Glutamatergic neuron (in vitro differentiated cells): ENCODE results near the gene MFNG. TPM values are rescaled to one million over a fixed set of nuclear protein-coding genes. Genes with fewer than 3 reads are reported as not detected.

Experiments used
- DNase-seq: peaks from one replicate; pipeline ENCODE4 v3.0.0; 2022
- H3K27ac Mint-ChIP-seq: one replicate; pipeline ENCODE4 v1.8.0; 2020; ENCODE audit warnings: mild to moderate bottlenecking, mixed read lengths, inconsistent platforms; ENCODE audit not compliant: unreplicated experiment
- H3K27me3 Mint-ChIP-seq: one replicate; pipeline ENCODE4 v1.8.0; 2020; ENCODE audit warnings: mild to moderate bottlenecking, moderate library complexity, mixed read lengths, inconsistent platforms; ENCODE audit not compliant: unreplicated experiment
- H3K36me3 Mint-ChIP-seq: one replicate; pipeline ENCODE4 v1.8.0; 2020; ENCODE audit warnings: mild to moderate bottlenecking, mixed read lengths, inconsistent platforms; ENCODE audit not compliant: unreplicated experiment
- H3K4me1 Mint-ChIP-seq: one replicate; pipeline ENCODE4 v1.8.0; 2020; ENCODE audit warnings: mild to moderate bottlenecking, low read depth, mixed read lengths, inconsistent platforms; ENCODE audit not compliant: unreplicated experiment
- H3K4me3 Mint-ChIP-seq: one replicate; pipeline ENCODE4 v1.8.0; 2020; ENCODE audit warnings: mild to moderate bottlenecking, mixed read lengths, inconsistent platforms; ENCODE audit not compliant: unreplicated experiment
- H3K9me3 Mint-ChIP-seq: one replicate; pipeline ENCODE4 v1.8.0; 2020; ENCODE audit warnings: mild to moderate bottlenecking, moderate library complexity, mixed read lengths, inconsistent platforms; ENCODE audit not compliant: unreplicated experiment
- CTCF ChIP-seq: fragments of 200-600 bp; sonication (generic); IDR thresholded peaks from one replicate; pipeline ENCODE4 v1.5.0; 2021; ENCODE audit not compliant: partially characterized antibody, unreplicated experiment
- total RNA-seq: library from RNA; stranded (reverse); fragmentation: NEBNext Ultra II Directional; extraction: Animal tissue kit (Norgen Biotek cat#: 25700); gene quantifications from one replicate; pipeline ENCODE4 v1.2.1, GENCODE V29; 2021; ENCODE audit not compliant: unreplicated experiment

Gene MFNG
- total RNA-seq, 1 donor from 2014 or later = 61.1 TPM

DNA sequence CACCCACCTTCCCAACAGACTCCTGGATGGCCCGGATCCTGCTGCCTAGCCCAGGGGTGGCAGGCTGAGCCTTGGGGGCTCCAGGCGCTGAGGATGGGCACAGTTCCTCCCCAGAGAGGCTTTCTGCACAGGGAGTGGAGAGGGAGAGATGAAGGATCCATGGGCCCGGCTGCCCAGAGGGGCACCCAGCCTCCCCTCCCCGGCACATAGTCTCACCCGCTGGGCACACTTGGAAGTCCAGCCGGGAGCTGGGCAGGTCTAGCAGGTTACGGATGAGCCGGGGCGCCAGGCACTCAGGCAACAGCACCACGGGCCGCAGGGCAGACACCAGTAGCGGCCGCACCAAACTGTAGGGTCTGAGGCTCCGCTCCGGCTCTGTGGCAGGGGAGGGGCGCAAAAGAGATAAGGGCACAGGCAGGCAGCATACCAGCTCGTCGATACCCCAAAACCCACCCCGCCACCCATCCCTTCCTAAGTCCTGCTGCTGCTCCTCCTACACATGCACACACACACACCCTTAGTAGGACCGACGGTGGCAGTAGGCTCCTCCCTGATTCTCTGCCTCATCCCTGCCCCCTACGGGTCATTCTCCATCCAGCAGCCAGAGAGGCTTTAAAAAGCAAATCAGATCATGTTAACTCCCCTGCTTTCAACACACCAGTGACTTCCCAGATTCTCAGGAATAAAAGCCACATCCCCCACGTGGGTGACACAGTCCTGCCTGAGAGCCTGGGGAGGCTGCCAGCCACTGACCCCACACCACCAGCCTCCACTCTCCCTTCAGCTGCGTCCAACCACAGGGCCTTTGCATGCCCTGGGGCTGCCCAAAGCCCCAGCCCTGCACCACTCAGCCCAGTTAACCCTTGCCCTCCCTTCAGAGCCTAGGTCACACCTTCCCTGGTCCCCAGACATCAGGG, 6.5 kb upstream of the MFNG start:
- H3K27me3 Mint-ChIP-seq = peaks cover 11% of the 10 kb centered on the region
- TF ChIP-seq CTCF = peak; percentile 43
- no peaks in the 10 kb centered on the region for H3K36me3 Mint-ChIP-seq
- DNase-seq = peak; percentile 70
- H3K4me3 Mint-ChIP-seq = no peak overlapping the region
- H3K4me1 Mint-ChIP-seq = peaks cover 20% of the 10 kb centered on the region
- H3K27ac Mint-ChIP-seq = peak overlapping the region; percentile 22
- H3K9me3 Mint-ChIP-seq = peaks cover 1% of the 10 kb centered on the region

DNA sequence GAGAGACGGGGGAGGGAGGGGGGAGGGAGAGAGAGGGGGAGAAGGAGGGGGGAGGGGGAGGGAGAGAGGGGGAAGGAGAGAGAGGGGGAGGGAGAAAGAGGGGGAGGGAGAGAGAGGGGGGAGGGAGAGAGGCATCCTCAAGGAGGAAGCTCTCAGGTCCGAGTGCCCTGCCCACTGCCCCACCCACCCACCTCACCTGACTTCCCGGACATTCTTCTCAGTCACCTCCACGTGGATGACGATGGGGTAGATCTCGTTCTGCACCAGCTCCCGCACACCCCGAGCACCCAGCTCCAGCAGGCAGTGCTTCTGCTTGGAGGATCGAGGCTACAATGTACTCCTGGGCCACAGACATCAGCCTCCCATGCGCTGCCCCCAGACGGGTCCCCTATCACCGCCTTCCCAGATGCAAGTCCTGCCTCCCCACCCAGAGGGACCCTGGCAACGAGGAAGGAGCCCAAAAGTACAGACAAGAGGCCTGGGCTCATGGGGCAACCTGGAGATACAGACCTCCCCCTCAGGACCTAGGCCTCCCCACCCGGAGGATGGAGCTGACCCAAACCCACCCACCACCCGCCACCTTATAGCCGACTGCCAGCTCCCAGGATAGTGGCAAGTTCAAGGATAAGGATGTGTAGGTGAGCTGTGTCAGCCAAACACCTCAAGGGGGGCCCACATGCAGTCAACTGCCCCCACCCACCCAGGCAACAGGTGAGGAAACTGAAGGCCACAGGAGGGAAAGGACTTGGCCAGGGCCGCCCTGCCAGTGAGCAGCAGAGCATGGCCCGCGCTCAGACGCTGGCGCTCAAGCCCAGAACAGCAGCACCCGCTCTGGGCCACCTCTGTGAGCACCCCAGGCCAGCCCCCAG, 5.6 kb upstream of the MFNG start:
- no peak for DNase-seq
- H3K27me3 Mint-ChIP-seq = peaks cover 14% of the 10 kb centered on the region
- H3K9me3 Mint-ChIP-seq = peaks cover 6% of the 10 kb centered on the region
- H3K36me3 Mint-ChIP-seq = no peaks in the 10 kb centered on the region
- TF ChIP-seq CTCF = no peak
- no peak overlapping the region for H3K27ac Mint-ChIP-seq
- H3K4me1 Mint-ChIP-seq = peaks cover 23% of the 10 kb centered on the region
- no peak overlapping the region for H3K4me3 Mint-ChIP-seq

GRCh38 chr22:37491106-37491505, 4.9 kb upstream of the MFNG start:
- no peak for TF ChIP-seq CTCF
- Mint-ChIP-seq H3K4me3 (no peak overlapping the region), H3K27ac (peak overlapping the region; percentile 38), H3K27me3 (peaks cover 14% of the 10 kb centered on the region), H3K4me1 (peaks cover 22% of the 10 kb centered on the region), H3K36me3 (no peaks in the 10 kb centered on the region), H3K9me3 (peaks cover 6% of the 10 kb centered on the region)
- DNase-seq = no peak

- no peak for DNase-seq
- H3K9me3 Mint-ChIP-seq = peaks cover 6% of the 10 kb centered on the region
- H3K36me3 Mint-ChIP-seq = no peaks in the 10 kb centered on the region
- TF ChIP-seq CTCF = no peak
- no peak overlapping the region for H3K4me3 Mint-ChIP-seq
- H3K27me3 Mint-ChIP-seq = peaks cover 14% of the 10 kb centered on the region
- peaks cover 22% of the 10 kb centered on the region for H3K4me1 Mint-ChIP-seq
- peak overlapping the region; percentile 76 for H3K27ac Mint-ChIP-seq
These were observed 3.8 kb upstream of the MFNG start for GRCh38 chr22:37489983-37490382.
